ENCODE measurements around the gene RSKR.
A peak's percentile ranks its signal among the peaks of the same experiment; 100 is the strongest.
"Not testable (repeated sequence)": the region's sequence is repeated elsewhere in the genome, so short reads cannot be mapped to it uniquely, and the experiment has no call there.

RSKR gene

DNA sequence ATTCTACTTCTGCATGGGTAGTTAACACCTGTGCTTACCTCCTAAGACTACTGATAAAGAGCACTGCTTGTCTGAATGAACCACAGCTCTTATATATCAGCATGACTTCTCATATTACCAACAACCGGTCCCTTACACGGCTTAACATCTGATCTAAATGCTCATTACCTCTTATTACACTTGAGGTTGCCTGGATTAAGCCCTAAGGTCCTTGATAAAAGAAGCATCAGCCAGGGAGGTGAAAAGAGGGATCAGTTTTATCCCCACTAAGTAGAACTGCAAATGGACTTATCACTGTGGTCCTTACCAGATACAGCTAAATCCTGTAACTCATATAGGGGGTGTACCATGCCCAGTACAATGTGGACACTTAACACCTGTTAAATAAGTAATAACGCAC, 8.2 kb upstream of the RSKR start:
- no peak for DNase-seq (ENCODE audit: low read depth)

DNA sequence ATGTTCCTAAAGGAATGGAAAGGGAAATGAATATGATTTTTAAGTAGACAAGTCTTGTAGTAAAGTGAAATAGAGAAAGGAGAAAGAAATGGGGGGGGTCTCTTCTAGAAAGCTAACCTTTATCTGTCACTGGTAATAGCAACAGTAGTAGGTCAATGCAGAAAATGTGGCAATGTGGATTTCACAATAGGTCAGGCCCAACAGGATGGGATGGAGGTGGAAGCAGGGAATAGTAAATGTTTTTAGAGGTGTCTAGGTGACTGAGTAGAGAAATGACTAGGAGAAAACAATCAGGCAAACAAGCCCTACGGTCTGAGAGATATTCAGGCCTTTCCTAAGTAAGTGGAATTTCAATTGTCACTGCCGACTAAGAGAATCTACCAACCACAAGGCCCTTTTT, 6.0 kb upstream of the RSKR start:
- DNase-seq (ENCODE audit: low read depth): no peak

DNA sequence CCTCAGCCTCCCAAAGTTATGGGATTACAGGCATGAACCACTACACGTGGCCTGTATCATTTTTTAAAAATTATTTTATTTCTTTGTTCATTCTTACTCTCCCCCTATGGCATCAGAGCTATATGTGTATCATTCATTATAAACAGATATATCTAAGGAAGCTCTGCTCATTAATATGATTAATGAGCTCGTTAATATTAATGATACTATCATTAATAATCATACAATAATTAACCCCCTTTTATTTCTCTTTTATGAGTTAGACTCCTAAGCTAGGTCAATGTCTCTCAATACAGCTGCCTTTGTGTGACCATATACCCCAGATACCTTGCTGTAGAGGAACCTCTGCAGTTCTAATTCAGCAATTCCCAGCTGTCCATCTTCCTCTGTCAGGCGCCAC, 4.5 kb upstream of the RSKR start:
- no peak for DNase-seq (ENCODE audit: low read depth)

DNA sequence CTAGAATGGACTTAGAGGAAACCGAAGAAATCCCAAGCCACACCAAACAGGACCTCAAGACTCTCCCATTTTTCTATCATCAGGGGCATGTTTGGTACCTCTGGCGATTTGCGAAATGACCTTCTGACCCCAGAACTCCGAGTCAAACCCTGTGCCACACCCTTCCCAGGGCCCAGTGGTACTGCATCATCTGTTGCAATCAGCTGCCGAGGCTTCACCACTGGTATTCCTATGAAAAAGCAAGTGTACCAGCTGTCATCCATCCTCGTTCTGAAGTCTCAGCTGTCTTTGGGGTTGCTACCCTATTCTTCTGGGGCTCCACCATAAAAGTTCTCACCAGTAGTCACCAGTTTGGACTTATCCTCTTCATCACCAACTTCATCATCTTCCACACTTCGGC, 2.3 kb upstream of the RSKR start:
- no peak for DNase-seq (ENCODE audit: low read depth)

DNA sequence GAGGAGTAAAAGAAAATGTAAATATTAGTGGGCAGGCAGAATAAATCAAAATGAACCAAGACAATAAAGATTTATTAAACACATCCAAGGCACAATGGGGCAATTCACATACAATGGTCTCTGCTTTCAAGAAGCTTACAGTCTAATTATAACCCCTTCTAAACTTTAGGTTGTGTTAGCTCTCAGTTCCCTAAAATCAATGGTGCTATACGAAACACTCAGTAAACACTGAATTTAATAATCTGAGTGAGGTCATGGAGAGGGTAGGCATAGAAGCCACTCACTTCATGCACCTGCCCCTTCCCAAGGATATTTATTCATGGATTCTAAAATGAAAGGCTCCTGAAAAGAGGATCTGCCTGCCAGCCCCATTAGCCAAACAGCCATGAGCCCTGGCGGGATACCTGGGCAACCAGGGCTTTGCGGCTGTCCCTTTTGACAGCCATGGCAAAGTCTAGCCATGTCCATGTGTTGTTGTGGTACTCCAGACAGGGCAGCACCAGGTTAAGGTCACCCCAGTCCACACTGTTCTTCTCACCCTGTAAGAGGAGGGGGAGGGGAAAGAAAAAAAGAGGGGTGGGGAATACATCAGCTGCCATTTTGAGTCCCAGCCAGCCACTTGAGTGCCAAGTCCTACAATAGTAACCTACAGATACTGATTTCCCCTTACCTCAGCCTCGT, 1.4 kb upstream of the RSKR start:
- no peak for DNase-seq (ENCODE audit: low read depth)

DNA sequence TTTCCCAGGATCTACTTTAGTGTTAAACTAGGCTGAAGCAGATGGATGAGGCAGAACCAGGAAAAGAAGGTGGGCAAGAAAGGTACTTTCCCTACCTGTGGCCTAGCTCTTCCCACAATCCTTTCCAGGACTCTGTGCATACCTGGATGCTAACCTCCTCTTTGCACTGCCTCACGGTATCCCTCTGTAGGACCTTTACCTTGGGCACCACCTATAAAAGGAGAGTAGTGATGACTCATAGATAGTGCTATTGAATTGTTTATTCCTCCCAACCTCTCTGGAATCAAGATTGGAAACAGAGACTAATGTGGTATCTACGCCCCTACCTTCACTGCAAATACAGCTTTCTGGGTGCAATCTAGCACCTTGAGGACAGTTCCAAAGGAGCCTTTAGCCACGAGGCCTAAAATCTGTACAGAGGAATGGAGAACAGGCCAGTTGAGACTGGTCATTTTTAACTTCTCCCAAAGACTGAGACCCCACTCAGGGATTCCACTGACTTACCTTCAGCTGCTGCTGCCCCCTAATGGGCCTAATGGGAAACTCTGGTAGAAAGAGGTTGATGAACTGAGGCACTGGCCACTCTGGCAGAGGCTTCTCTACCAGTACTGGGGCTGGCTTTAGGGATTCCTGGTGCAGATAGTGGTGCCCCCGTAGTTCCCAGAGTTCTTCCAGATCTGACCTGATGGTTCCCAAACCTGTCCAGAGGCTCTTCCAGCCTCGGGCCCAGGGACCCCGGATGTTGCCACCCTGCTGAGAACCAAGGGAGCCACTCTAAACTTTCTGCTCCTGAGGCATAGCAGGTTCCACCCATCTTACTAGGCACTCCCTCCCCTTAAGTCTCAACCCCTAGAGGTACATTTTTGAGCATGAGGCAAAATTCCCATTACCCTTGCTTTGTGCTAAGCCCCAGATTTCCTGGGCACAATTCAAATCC, 781 bp downstream of the RSKR start:
- peak; percentile 41 for DNase-seq (ENCODE audit: low read depth)

DNA sequence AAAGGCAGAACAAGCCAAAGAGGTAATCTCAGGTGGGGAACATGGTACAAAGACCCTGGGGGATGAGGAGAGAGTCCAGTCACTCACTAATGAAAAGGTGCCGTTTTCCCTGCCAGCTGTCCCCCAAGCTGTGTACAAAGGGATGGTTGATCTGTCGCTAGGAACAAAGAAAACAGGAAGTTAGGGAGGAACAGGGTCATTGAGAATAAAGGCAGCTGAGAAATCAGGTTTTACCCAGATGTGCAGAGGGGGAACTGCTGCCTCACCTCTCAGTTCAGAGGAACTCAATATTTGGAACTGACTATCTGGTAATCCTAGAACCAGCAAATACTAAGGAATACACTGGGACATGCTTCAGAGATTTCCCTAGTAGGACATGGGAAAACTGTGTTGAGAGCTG, 1.5 kb downstream of the RSKR start:
- DNase-seq (ENCODE audit: low read depth): no peak

DNA sequence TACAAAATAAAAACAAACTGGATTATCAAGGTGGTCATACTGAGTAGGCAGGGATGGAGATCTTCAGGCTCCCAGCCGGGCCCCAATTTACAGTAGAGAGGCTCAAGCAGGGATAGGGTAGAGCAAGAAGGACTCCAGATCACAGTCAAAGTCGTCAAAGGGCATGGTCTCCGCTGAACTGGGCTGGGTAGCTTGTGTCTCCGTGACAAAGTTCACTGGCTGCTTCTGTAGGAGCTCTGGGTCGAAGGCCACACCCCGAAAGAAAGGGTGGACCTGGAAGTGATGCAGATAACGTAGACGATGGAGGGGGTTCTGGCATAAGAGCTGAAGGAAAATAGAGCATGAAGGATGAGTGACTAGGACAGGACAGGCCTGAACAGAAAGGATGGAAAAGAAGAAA, 3.6 kb downstream of the RSKR start:
- DNase-seq (ENCODE audit: low read depth): no peak

DNA sequence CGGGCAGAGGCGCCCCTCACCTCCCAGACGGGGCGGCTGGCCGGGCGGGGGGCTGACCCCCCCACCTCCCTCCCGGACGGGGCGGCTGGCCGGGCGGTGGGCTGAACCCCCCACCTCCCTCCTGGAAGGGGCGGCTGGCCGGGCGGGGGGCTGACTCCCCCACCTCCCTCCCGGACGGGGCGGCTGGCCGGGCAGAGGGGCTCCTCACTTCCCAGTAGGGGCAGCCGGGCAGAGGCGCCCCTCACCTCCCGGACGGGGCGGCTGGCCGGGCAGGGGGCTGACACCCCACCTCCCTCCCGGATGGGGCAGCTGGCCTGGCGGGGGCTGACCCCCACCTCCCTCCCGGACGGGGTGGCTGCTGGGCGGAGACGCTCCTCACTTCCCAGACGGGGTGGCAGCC, 10.0 kb downstream of the RSKR start:
- DNase-seq (ENCODE audit: low read depth): not testable (repeated sequence)

DNA sequence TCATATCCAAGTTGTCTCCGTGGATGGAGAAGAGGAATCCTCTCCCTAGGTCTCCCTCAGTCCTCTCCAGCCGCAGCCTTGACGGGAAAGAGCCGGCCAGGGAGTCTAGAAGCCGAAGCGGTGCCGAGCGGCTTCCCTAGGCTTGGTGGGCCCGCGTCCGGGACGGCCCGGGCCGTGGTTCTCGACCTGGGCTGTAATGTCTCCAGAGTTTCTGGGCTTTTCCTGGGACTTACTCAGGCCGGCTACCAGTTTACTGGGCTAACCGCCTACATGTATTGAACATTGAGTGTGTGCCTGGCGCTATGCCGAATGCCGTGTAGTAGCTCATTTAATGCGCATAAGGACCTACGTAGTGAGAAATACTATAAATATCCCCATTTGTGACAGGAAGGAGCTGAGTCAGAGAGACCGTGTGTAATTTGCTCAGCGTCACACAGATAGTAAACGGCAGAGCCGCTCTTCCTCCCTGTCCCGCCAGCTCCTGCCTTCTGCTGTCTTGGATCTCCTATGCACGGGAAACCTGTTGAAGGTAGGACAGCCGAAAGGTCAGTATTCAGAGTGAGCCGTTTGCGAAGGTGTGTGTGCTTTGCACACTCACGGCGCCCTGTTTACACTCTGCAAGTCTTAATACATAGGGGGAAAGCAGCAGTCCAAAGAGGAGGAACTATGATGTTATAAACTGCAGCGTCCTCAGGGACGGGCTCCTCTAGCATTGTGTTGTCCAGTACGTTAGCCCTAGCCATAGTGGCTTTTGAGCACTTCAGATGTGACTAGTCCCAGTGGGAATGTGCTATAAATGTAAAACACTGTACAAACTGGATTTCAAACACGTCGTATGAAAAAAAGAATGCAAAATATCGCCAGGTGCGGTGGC, 14.4 kb downstream of the RSKR start:
- DNase-seq (ENCODE audit: low read depth): peak; percentile 76

DNA sequence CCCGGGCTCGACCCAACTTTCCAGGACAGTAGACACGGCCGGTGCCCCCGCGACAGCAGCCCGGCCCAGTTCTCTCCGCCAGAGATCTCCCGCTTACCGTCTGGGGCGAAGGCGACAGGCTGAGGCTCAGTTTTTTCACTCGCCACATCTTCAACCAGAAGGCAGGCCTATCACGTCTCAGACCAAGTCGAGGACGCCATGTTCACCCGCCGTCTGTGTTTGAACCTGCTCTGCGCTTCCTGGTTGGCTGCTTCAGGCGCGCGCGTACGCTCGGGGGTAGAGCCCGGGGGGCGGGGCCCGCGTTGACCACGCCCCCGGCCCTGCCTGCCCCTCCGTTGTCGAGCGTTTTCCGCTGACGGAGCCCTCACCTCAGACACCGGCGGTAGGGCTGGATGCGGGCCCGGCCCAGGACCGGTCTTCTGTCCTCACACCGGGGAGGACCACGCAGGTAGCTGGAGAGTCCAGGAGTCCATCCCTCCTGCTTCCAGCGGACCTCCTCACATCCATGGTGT, 15.1 kb downstream of the RSKR start, which contains the start of gene SPAG5:
Gene SPAG5, minus strand, starts transcription at position 227 of the 512 bp plus-strand sequence. Its CDS starts 79 bp downstream, at position 148.
- peak; percentile 85 for DNase-seq (ENCODE audit: low read depth)

DNA sequence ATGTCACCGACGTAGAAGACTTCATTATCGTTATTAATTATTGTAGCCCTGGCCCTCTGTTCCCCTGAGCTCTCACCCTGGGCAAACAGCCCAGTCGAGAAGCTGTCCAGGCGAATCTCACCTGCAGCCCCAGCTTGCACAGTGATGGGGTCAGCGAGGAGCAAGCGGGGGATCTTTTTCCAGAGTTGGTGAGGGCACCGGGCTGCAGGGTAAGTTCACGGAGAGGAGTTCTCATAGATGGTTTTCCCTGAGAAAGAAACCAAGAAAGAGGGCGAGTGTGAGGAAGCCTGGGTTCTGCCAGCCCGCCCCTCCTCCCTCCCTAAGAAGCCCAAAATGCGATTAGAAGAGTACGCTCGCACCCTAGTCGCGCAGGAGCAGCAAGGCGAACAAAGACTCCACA, 15.6 kb downstream of the RSKR start:
- no peak for DNase-seq (ENCODE audit: low read depth)

DNA sequence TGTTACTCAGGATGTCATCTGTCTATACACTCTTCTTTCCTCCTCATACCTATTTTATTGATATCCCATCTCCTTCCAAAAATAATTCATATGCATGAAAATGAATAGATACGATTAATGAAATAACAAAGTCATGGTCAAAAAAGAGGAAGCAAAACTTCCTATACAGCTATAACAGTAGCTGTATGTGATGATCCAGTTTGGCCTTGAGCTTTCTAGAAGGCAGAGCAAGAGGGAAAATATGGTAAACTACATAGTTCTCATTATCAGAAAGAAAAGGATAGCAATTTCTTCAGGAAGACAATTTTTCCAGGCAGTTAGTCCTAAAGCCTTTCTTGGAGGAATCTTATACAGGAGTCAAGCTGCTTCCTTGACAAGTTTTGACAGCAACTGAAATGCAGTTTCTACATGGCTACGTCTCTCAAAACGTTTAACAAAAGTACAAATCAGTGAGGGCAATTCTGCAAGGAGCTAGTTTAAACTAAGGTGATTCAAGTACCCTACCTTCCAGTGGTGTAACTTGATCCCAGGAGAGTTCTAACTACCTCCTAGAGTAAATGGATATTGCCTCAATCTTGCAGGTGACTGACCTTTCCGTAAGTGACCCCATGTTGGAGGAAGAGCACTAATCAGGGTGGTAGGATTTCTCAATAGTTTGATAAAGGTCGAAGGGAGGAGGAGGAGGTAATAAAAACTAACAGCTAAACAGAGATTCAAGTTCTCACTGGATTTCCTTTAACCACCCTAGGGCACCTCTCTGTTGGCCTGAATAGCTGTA, 16.2 kb downstream of the RSKR start:
- DNase-seq (ENCODE audit: low read depth): no peak

DNA sequence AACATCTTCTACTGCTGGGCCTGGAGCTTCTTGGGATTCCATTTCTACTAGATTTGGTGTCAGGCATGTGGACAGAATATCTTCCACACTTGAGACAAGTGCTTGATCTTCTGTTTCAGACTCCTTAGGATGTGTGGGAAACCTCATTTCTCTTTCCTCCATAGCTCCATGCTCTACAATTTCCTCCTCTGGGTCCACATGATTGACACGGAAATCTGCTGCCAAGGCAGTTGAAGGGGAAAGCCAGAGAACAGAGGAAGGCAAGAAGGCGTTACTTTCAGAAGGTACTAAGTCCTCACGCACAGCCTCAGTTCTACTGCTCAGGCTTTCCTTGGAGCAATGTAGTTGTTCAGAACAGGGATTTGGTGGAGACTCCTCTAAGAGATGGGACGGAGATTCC, 21.7 kb downstream of the RSKR start:
- no peak for DNase-seq (ENCODE audit: low read depth)

DNA sequence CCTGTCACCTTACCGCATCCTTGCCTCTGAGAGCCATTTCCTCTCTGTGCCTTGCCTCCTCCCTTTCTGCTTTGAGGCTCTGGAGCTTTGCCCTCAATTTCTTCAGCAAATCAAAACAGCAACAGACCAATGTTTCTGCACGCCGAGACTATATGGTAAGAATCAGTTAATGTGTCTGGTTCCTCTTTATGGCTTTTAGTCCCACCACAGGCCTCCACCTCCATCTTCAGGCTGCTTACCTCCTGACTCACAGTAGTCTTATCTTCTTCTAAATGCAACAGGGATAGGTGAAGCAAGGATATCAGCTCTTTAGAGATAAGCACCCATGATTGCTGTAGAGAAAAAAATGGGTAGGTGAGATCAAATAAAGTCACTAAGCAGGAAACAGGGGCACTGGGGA, 28.1 kb downstream of the RSKR start:
- DNase-seq (ENCODE audit: low read depth): peak; percentile 34

DNA sequence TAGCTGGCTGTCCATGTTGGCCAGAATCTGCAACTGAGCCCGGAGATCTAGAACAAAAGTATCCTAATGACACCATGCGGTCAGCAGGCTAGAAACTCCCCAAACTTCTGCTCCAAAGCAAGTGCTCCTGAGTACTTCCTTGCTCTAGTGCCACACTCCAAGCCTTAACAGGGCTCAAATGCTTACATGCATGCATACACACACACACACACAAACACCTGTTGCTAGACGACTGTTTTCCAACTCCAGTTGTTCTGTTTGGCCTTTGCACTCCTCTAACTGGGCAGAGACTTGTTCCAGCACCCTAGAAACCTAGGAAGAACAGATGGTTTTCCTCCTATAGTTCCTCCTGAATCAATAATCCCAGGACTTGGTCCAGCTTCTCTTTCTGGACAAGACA, 29.6 kb downstream of the RSKR start:
- no peak for DNase-seq (ENCODE audit: low read depth)

DNA sequence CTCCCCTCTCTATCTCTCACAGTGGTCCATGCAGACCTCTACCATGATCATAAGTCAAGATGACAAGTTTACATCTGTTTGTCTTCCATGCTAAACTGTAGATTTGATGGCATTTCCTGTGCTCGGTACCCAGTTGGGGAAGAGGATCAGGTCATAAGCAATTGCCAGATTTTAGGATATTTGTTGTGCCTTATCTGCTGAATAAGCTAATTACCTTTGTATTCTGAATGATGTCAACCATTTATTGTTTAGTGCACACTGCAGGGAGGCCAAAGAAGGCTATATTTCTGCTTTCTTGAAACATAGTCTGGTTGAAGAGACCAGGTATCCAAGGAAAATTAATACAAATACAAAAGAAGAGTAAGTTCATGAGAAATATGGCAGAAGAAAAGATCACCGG, 31.5 kb downstream of the RSKR start:
- no peak for DNase-seq (ENCODE audit: low read depth)

DNA sequence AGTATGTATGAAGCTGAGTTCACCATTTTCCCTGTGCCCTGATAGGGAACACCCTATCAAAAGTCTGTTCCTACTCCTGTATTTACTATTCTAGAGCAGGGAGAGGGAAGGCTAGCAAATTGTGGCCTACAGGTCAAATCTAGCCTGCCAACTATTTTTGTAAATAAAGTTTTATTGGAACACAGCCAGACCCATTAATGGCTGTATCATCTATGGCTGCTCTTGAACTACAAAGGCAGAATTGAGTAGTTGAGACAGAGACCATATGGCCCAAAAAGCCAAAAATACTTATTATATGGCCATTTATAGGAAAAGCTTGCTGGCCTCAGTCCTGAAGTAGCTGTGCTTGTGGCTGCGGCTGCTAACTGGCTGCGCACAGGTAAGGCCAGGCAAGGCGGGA, 33.0 kb downstream of the RSKR start:
- DNase-seq (ENCODE audit: low read depth): no peak

DNA sequence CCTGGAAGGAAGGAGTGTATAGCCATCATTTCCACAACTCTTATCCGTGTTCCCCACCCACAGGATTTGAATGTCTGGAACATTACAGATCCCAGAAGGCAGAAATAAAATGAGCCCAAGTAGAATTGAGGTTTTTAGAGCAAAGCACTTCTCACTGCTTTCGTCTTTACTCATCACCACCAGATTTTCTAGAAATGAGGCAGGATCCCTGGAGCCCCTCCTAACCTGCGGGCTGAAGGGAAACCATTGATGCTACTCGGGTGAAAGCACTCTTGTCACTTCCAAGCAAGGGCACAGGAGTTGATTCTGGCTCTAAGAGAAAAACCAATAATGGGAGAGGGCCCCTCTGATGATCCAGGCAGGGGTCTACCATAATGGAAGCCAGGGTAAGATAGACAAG, 34.5 kb downstream of the RSKR start:
- DNase-seq (ENCODE audit: low read depth): no peak

DNA sequence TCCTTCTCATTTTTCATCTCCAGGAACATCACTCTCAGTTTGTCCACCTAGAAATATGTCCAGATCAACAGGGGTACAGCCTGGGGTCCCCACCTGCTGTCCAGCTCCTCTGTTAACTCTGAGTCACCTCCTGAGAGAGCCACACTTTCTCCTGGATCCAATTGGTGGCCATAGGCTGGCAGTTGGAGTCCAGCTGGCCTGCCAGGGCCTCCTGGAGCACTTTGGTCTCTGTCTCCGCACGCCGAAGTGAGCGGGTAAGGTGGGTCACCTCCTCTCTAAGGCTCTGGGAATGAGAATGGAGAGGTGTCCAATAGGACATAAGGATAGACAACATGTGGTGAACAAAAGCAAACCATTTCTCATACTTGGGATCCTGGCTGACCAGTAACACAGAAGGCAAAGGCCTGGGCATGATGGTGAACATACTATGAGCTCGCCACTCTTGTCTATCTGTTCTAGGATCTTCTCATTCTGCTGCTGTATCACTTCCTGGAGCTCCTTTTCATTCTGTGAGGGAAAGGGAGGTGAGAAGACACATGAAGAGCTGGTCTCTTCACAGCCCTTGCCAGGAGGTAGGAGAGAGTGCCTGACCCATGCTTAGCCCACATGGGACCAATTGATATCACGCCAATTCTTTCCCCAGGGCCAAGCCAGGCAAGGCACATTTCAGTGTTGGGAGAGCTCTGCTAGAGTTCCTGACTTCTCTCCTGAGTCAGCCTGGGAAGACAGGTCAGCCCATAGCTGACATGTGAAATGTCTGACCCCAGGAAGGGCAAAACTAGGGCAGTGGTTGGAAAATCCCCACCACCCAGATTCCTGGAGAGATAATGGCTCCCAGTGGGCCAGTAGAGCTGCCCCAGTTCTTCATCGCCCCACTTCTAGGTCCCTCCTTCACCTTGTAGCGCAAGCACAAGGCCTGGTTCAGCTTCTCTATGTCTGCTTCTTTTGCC, 35.5 kb downstream of the RSKR start:
- no peak for DNase-seq (ENCODE audit: low read depth)

Data from amniotic epithelial cell (primary cell).